ENCODE results near the gene CLOCK.
"Not testable (repeated sequence)": the region's sequence is repeated elsewhere in the genome, so short reads cannot be mapped to it uniquely, and the experiment has no call there.

Gene CLOCK

GRCh38 chr4:55546756-55547465, at the start of gene CLOCK:
Gene CLOCK, minus strand, starts transcription at chr4:55546909. Its CDS starts 64,124 bp downstream, at chr4:55482785.
- peak; percentile 79 for DNase-seq

GRCh38 chr4:55592014-55592413, 45.3 kb upstream of the CLOCK start, which contains the start of gene PDCL2:
Gene PDCL2, minus strand, starts transcription at chr4:55592245. Its CDS starts 136 bp downstream, at chr4:55592109.
- no peak for DNase-seq

- no peak for DNase-seq
Observed at GRCh38 chr4:55588160-55588559, 41.5 kb upstream of the CLOCK start.

GRCh38 chr4:55582773-55583172, 36.1 kb upstream of the CLOCK start:
- not testable (repeated sequence) for DNase-seq

GRCh38 chr4:55578341-55579010, 31.8 kb upstream of the CLOCK start:
- DNase-seq: no peak

GRCh38 chr4:55575513-55575912, 28.8 kb upstream of the CLOCK start:
- no peak for DNase-seq

GRCh38 chr4:55574252-55574651, 27.5 kb upstream of the CLOCK start:
- DNase-seq: no peak

- DNase-seq: no peak
Observed at GRCh38 chr4:55571806-55572205, 25.1 kb upstream of the CLOCK start.

GRCh38 chr4:55568905-55569504, 22.3 kb upstream of the CLOCK start:
- DNase-seq: no peak

GRCh38 chr4:55561889-55562288, 15.2 kb upstream of the CLOCK start:
- no peak for DNase-seq

GRCh38 chr4:55560096-55560495, 13.4 kb upstream of the CLOCK start:
- DNase-seq: no peak

- DNase-seq: no peak
Observed at GRCh38 chr4:55554453-55555030, 7.8 kb upstream of the CLOCK start.

GRCh38 chr4:55553441-55554201, 6.9 kb upstream of the CLOCK start:
- DNase-seq: no peak

GRCh38 chr4:55551964-55552363, 5.3 kb upstream of the CLOCK start:
- DNase-seq: not testable (repeated sequence)

- DNase-seq: no peak
Observed at GRCh38 chr4:55549888-55550287, 3.2 kb upstream of the CLOCK start.

GRCh38 chr4:55547918-55548317, 1.2 kb upstream of the CLOCK start:
- DNase-seq: no peak

GRCh38 chr4:55547466-55547770, 709 bp upstream of the CLOCK start:
- DNase-seq: no peak

- no peak for DNase-seq
Observed at GRCh38 chr4:55546506-55546755, 278 bp downstream of the CLOCK start.

- peak; percentile 60 for DNase-seq
Observed at GRCh38 chr4:55545641-55546505, 836 bp downstream of the CLOCK start.

GRCh38 chr4:55545151-55545550, 1.6 kb downstream of the CLOCK start:
- no peak for DNase-seq

- DNase-seq: no peak
Observed at GRCh38 chr4:55543858-55544257, 2.9 kb downstream of the CLOCK start.

GRCh38 chr4:55540271-55540670, 6.4 kb downstream of the CLOCK start:
- DNase-seq: no peak

Data from activated gamma-delta T cell treated with Interleukin-2 at 50 U/mL for 16 hours (primary cell).